VCaP (cell line): ENCODE measurements around the gene ACOX3.
"Not testable (repeated sequence)": the region's sequence is repeated elsewhere in the genome, so short reads cannot be mapped to it uniquely, and the experiment has no call there.

Source experiments
- H3K27ac ChIP-seq: fragments of 450-650 bp; 2 replicates; pipeline ENCODE4 v1.5.1; 2017
- TF ChIP-seq, protein P1 (sequence below): fragments of 450-650 bp; conservative IDR thresholded peaks from 2 replicates; pipeline ENCODE4 v1.5.1; 2017; ENCODE audit warnings: mild to moderate bottlenecking, moderate library complexity

The ACOX3 gene

DNA sequence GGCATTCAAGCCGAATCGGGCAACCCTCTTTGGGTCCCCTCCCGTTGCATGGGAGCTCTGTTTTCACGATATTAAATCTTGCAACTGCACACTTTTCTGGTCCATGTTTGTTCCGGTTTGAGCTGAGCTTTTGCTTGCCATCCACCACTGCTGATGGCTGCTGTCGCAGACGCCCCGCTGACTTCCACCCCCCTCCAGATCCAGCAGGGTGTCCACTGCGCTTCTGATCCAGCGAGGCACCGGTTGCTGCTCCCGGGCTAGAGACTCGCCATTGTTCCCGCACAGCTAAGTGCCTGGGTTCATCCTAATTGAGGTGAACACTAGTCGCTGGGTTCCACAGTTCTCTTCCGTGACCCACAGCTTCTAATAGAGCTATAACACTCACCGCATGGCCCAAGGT lies 13.3 kb downstream of the ACOX3 start:
- TF ChIP-seq, protein P1, sequence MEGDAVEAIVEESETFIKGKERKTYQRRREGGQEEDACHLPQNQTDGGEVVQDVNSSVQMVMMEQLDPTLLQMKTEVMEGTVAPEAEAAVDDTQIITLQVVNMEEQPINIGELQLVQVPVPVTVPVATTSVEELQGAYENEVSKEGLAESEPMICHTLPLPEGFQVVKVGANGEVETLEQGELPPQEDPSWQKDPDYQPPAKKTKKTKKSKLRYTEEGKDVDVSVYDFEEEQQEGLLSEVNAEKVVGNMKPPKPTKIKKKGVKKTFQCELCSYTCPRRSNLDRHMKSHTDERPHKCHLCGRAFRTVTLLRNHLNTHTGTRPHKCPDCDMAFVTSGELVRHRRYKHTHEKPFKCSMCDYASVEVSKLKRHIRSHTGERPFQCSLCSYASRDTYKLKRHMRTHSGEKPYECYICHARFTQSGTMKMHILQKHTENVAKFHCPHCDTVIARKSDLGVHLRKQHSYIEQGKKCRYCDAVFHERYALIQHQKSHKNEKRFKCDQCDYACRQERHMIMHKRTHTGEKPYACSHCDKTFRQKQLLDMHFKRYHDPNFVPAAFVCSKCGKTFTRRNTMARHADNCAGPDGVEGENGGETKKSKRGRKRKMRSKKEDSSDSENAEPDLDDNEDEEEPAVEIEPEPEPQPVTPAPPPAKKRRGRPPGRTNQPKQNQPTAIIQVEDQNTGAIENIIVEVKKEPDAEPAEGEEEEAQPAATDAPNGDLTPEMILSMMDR, result no peak
- H3K27ac ChIP-seq, result peak overlapping the region; percentile 67; the same call in 1 of the 2 replicates

DNA sequence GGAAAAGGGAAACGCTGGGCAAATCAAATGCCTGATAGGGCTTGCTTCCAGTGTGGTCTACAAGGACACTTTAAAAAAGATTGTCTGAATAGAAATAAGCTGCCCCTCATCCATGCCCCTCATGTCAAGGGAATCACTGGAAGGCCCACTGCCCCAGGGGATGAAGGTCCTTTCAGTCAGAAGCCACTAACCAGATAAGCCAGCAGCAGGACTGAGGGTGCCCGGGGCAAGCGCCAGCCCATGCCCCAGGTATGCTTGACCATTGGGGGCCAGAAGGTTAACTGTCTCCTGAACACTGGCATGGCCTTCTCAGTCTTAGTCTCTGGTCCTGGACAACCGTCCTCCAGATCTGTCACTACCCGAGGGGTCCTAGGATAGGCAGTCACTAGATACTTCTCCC lies 17.7 kb downstream of the ACOX3 start:
- TF ChIP-seq, protein P1, result no peak
- H3K27ac ChIP-seq, result peak overlapping the region; percentile 76

DNA sequence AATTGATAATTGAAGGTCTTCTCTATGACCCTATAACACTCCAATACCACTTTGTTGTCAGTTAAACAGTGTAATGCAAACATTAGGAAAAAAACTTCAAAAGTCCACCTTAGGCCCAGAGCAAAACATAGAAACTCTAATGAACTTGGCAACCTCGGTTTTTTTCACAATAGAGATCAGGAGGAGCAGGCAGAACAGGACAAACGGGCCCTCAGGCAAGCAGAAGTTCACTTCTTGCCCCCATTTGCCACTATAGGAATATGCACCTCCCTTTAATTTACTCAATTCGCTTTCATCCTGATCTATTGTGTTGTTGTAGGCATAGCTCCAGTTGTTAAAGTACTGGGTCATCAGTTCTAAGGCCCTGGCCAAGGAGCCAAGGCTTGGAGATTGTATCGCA lies 18.2 kb downstream of the ACOX3 start:
- TF ChIP-seq, protein P1, result no peak
- peak overlapping the region; percentile 76 for H3K27ac ChIP-seq

DNA sequence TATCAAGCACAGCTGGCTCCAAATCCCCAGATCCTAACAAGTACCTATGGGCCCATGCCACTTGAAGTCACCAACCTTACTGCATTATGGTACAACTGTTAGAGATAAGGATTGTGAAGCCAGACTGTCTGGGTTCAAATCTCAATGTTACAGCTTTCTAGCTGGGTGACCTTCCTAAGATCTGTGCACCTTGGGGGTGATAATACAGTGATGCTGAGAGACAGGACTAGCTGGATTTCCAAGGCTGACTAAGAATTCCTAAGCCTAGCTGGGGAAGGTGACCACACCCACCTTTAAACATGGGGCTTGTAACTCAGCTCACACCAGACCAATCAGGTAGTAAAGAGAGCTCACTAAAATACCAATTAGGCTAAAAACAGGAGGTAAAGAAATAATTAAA lies 20.4 kb downstream of the ACOX3 start:
- H3K27ac ChIP-seq, result not testable (repeated sequence)

DNA sequence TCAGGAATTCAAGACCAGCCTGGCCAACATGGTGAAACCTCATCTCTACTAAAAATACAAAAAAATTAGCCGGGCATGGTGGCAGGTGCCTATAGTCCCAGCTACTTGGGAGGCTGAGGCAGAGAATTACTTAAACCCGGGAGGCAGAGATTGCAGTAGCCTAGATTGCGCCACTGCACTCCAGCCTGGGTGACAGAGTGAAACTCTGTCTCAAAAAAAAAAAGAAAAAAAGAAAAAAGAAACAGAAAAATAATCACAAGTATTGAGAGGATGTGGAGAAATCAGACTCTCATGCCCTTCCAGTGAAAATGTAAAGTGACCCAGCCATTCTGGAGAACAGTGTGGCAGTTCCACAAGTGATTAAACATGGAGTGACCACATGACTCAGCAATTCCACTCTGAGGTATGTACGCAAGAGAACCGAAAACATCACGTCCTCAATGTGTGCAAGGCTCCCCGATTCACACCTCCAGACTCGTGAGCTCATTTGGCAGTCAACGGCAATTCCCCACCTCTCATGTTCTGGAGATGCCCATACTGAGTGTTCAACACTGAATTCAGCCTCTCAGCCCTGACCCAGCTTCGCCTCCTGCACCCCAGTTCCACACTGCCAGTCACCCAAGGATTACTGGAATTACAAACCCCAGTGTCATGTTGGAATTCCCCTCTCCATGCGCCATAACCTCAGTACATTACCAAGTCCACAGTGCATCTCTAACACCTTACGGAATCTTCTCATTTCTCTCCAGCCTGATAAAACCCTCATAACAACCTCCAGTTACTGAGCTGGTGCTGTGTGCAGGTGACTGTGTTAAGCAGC lies 21.1 kb downstream of the ACOX3 start:
- H3K27ac ChIP-seq, result no peak overlapping the region
- TF ChIP-seq, protein P1, result no peak

DNA sequence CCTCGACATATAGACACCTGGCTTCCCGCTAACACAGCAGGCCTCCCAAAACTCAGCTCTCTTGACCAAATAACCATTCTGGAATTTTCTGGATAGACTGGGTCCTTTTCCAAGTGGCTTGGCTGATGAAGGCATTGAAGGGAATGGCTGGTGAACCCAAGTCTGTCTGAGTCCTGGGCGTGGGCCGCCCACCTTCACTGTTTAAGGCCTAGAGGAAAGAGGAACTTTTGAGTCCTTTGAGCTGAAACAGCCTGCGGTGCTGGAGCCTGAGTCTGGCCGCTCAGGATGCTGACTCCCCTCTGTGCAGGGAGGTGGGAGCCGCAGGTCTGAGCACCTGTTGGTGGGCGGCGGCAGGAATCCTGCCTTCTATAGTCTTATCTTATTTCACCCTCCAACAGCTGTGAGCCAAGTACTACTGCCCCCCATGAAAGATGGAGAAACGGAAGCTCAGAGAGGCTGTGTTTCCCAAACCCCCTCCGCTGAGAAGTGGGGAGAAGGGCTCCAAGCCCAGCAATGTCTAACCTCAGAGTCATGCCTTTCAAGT lies 23.4 kb downstream of the ACOX3 start:
- TF ChIP-seq, protein P1, result no peak
- no peak overlapping the region for H3K27ac ChIP-seq

DNA sequence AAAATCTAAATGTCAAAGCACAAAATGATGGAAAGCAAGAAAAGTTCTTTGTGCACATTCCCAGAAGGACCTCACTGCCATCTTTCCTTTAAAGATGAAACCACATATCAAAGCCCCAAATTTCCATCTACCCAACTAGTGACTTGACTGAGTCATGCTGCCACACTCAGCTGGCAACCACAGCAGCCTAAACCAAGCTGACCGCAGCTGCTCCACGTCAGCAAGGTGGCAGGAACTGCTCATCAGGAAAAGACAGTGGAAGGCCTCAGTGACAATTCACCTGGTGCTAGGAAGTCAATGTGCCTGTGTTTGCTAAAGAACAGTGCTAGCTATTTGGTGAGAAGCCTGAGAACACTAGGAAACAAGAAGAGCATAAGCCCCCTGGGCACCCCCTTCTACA lies 26.1 kb downstream of the ACOX3 start:
- H3K27ac ChIP-seq, result no peak overlapping the region
- TF ChIP-seq, protein P1, result no peak

DNA sequence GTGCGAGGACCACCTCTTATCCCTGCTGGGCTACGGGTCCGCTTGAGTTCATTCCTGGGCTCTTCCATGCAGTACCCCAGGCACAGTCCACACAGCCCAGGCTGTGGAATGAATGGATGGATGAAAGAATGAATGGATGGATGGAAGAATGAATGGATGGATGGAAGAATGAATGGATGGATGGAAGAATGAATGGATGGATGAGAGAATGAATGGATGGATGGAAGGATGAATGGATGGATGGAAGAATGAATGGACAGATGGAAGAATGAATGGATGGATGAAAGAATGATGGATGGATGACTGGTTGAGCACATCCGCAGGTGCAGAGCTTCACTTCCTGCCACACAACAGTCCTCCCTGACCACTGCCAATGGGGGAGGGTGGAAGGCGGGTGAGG lies 28.2 kb downstream of the ACOX3 start:
- TF ChIP-seq, protein P1, result no peak
- H3K27ac ChIP-seq, result no peak overlapping the region
